ENCODE results near the gene DPP10.

Gene DPP10

DNA sequence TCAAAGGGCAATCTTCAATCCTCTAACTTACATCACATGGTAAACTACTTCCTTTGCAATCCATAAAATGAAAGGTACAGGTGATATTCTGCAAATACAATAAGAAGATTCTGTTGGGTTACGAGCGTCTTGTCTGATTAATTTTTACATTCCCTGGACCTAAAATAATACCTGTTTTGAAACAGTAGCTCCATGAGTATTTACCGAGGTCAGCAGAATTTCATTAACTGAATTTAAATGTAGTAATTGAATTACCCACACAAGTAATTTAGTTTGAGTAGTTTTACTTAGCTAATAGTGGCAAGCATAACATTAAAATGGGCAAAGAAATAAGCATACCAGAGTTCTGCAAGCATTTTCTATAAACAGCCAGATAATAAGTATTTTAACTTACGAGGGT lies 652.0 kb downstream of the DPP10 start:
- Histone ChIP-seq H3K4me3 (ENCODE audit: low read length) (no peak overlapping the region), H3K27ac (ENCODE audit: low read length) (no peak overlapping the region), H3K27me3 (ENCODE audit: control insufficient read depth, insufficient read depth, low read length) (no peaks in the 10 kb centered on the region), H3K4me1 (ENCODE audit: control insufficient read depth, insufficient read depth, low read length) (no peaks in the 10 kb centered on the region), H3K9me3 (ENCODE audit: control insufficient read depth, insufficient read depth, low read length) (no peaks in the 10 kb centered on the region; the same call in 1 of the 2 replicates), H3K36me3 (ENCODE audit: control insufficient read depth, insufficient read depth, low read length) (no peaks in the 10 kb centered on the region)
- no peak for DNase-seq (ENCODE audit: low read depth, low spot score)
- WGBS (ENCODE audit: insufficient coverage, insufficient read length), result no CpG with 5 or more reads among the region's 4 CpGs

DNA sequence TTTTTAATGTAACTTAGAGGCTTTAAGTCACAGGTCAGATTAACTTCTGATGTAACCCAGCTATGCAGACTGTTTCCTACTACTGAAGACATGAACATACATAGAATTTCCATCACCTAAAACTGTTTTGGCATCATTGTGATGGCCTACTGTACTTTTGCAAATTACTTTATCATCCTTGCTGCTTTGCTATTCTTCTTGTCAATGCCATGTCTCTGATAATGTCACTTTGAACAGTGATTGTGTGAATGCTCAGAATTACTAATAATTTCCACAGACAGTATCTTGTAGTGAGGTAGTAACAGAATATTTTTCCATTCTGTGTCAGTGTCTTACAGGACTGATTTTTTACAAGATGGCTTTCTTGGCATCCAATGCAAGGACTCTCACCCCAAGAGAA lies 663.5 kb downstream of the DPP10 start:
- no peak for DNase-seq (ENCODE audit: low read depth, low spot score)
- Histone ChIP-seq H3K36me3 (ENCODE audit: control insufficient read depth, insufficient read depth, low read length) (no peaks in the 10 kb centered on the region), H3K9me3 (ENCODE audit: control insufficient read depth, insufficient read depth, low read length) (no peaks in the 10 kb centered on the region), H3K27me3 (ENCODE audit: control insufficient read depth, insufficient read depth, low read length) (no peaks in the 10 kb centered on the region), H3K4me3 (ENCODE audit: low read length) (no peak overlapping the region), H3K4me1 (ENCODE audit: control insufficient read depth, insufficient read depth, low read length) (no peaks in the 10 kb centered on the region), H3K27ac (ENCODE audit: low read length) (no peak overlapping the region)

DNA sequence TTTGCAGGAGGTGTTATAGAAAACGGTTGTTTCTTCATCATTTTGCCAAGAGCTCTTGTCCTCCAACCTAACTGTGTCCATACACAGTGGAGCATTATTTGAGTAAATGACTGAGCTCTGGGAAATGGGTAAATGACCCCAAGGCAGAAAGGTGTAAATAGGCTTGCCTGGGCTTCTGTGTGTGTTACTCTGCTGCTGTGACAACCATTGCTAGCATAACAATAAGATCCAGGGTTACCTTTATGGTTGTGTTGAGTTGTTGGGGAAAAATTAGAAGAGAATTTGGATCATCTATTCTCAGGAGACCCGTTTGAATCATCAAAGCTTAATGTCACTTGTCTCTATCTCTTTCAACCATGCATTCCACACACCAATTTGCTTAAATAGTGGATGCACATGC lies 672.7 kb downstream of the DPP10 start:
- H3K27me3 ChIP-seq (ENCODE audit: control insufficient read depth, insufficient read depth, low read length), result no peaks in the 10 kb centered on the region
- DNase-seq (ENCODE audit: low read depth, low spot score), result no peak
- H3K36me3 ChIP-seq (ENCODE audit: control insufficient read depth, insufficient read depth, low read length), result no peaks in the 10 kb centered on the region
- WGBS (ENCODE audit: insufficient coverage, insufficient read length), result no CpG with 5 or more reads among the region's 2 CpGs
- no peaks in the 10 kb centered on the region for H3K9me3 ChIP-seq (ENCODE audit: control insufficient read depth, insufficient read depth, low read length)
- no peak overlapping the region for H3K4me3 ChIP-seq (ENCODE audit: low read length)
- no peaks in the 10 kb centered on the region for H3K4me1 ChIP-seq (ENCODE audit: control insufficient read depth, insufficient read depth, low read length)
- no peak overlapping the region for H3K27ac ChIP-seq (ENCODE audit: low read length)

DNA sequence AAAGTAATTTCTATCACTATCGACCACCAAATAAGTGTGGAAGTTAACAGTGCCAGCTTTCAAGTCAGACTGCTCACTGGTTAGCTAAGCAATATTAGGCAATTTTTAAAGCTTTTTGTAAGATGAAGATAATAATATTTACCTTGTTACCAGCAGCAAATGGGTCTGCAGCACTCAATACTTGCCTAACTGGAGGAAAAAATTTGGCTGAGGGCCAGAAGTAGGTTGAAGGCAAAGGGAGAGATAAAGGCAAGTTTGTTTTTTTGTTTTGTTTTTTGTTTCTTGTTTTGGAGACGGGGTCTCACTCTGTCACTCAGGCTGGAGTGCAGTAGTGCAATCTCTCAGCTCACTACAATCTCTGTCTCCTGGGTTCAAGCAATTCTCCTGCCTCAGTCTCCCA lies 675.9 kb downstream of the DPP10 start:
- peaks cover 1% of the 10 kb centered on the region; the same call in 1 of the 2 replicates for H3K9me3 ChIP-seq (ENCODE audit: control insufficient read depth, insufficient read depth, low read length)
- no peaks in the 10 kb centered on the region for H3K36me3 ChIP-seq (ENCODE audit: control insufficient read depth, insufficient read depth, low read length)
- H3K4me1 ChIP-seq (ENCODE audit: control insufficient read depth, insufficient read depth, low read length), result no peaks in the 10 kb centered on the region
- H3K4me3 ChIP-seq (ENCODE audit: low read length), result no peak overlapping the region
- DNase-seq (ENCODE audit: low read depth, low spot score), result no peak
- no peak overlapping the region for H3K27ac ChIP-seq (ENCODE audit: low read length)
- no peaks in the 10 kb centered on the region for H3K27me3 ChIP-seq (ENCODE audit: control insufficient read depth, insufficient read depth, low read length)
- WGBS (ENCODE audit: insufficient coverage, insufficient read length), result no CpG with 5 or more reads among the region's 2 CpGs

DNA sequence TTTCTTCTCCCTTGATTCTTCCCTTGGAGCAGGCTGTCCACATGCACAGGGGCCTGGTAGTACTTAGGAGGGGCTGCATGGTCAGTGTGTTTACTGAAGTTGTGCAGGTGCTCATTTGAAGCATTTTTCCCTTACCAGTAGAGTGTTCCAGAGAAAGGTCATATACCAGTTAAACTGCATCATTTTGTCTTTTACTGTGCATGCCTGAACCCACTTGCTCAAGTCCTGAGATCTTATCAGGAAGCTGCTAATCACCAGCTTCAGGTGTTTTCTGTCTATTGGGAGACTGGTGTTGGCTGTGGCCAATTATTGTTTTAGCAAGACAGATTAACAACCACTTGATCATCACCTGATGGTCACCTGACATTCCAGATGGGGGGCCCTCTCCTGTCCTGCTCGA lies 676.6 kb downstream of the DPP10 start:
- peaks cover 2% of the 10 kb centered on the region; the same call in 1 of the 2 replicates for H3K4me1 ChIP-seq (ENCODE audit: control insufficient read depth, insufficient read depth, low read length)
- H3K9me3 ChIP-seq (ENCODE audit: control insufficient read depth, insufficient read depth, low read length), result peaks cover 1% of the 10 kb centered on the region; the same call in 1 of the 2 replicates
- no peaks in the 10 kb centered on the region for H3K36me3 ChIP-seq (ENCODE audit: control insufficient read depth, insufficient read depth, low read length)
- no peaks in the 10 kb centered on the region for H3K27me3 ChIP-seq (ENCODE audit: control insufficient read depth, insufficient read depth, low read length)
- no CpG with 5 or more reads among the region's 1 CpG for WGBS (ENCODE audit: insufficient coverage, insufficient read length)
- DNase-seq (ENCODE audit: low read depth, low spot score), result no peak
- H3K27ac ChIP-seq (ENCODE audit: low read length), result no peak overlapping the region
- no peak overlapping the region for H3K4me3 ChIP-seq (ENCODE audit: low read length)

DNA sequence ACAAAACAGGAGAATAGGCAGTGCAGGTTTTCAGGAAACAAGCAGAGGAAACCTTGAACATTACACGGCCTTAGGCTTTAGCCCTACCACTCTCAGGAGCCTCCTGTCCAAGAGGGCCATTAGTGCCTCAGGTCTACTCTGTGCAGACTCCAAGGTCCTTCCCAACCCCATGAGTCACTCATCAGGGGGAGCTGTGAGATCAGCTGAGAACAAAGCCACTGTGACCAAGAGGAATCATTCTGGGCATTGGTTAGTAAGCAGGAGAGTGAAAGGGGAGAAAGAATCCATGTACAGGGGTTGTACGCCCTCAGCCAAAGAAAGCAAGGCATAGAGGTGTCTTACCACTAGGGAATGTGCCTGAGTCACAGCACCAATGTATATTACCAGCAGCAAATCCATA lies 680.3 kb downstream of the DPP10 start:
- H3K4me3 ChIP-seq (ENCODE audit: low read length), result no peak overlapping the region
- H3K9me3 ChIP-seq (ENCODE audit: control insufficient read depth, insufficient read depth, low read length), result peaks cover 1% of the 10 kb centered on the region; the same call in 1 of the 2 replicates
- no peak for DNase-seq (ENCODE audit: low read depth, low spot score)
- no peaks in the 10 kb centered on the region for H3K27me3 ChIP-seq (ENCODE audit: control insufficient read depth, insufficient read depth, low read length)
- H3K4me1 ChIP-seq (ENCODE audit: control insufficient read depth, insufficient read depth, low read length), result peaks cover 2% of the 10 kb centered on the region; the same call in 1 of the 2 replicates
- WGBS (ENCODE audit: insufficient coverage, insufficient read length), result no CpG with 5 or more reads among the region's 2 CpGs
- no peaks in the 10 kb centered on the region for H3K36me3 ChIP-seq (ENCODE audit: control insufficient read depth, insufficient read depth, low read length)
- no peak overlapping the region for H3K27ac ChIP-seq (ENCODE audit: low read length)

DNA sequence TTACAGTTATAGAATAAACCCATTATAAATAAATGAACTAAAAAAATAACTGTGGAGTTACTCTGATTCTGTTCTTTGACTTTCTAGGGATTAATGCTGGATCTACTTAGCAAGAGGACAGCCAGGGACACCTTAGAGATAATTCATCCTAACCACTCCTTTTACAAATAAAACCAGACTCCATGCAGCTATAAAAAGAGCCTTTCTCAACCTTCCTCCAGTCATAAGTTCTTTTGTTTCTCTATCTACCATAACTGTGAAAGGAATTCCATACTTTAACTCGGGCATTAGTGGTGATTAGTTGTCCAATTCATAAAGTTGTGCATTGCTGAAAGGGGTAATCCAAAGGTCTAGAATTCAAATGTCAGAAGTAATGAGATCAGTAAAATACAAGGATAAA lies 682.4 kb downstream of the DPP10 start:
- no CpG with 5 or more reads among the region's 1 CpG for WGBS (ENCODE audit: insufficient coverage, insufficient read length)

DNA sequence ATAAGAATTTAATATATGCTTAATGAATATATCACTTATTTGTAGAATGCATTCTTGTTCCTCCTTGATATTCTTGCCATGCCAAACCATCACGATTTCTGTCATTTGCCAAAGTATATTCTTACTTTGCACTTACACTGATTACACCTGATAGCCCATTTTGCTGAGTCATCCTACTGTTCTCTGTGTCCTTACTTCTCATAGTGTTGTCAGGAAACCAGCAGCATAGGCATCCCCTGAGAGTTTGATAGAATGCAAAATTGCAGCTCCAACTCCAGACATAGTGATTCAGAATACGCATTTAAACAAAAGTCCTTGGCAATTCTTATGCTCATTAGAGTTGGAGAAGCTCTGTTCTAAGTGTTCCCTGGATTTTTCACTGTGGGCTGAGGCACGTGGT lies 687.1 kb downstream of the DPP10 start:
- DNase-seq (ENCODE audit: low read depth, low spot score), result no peak
- no peak overlapping the region for H3K4me3 ChIP-seq (ENCODE audit: low read length)
- no peaks in the 10 kb centered on the region for H3K36me3 ChIP-seq (ENCODE audit: control insufficient read depth, insufficient read depth, low read length)
- H3K9me3 ChIP-seq (ENCODE audit: control insufficient read depth, insufficient read depth, low read length), result no peaks in the 10 kb centered on the region
- H3K27me3 ChIP-seq (ENCODE audit: control insufficient read depth, insufficient read depth, low read length), result no peaks in the 10 kb centered on the region
- H3K4me1 ChIP-seq (ENCODE audit: control insufficient read depth, insufficient read depth, low read length), result no peaks in the 10 kb centered on the region; the same call in 1 of the 2 replicates
- WGBS (ENCODE audit: insufficient coverage, insufficient read length), result no CpG with 5 or more reads among the region's 3 CpGs
- no peak overlapping the region for H3K27ac ChIP-seq (ENCODE audit: low read length)

More for the DNA sequence above, 682.4 kb downstream of the DPP10 start:
- no peak for DNase-seq (ENCODE audit: low read depth, low spot score)
- no peaks in the 10 kb centered on the region for H3K36me3 ChIP-seq (ENCODE audit: control insufficient read depth, insufficient read depth, low read length)
- peaks cover 2% of the 10 kb centered on the region; the same call in 1 of the 2 replicates for H3K4me1 ChIP-seq (ENCODE audit: control insufficient read depth, insufficient read depth, low read length)
- no peak overlapping the region for H3K4me3 ChIP-seq (ENCODE audit: low read length)
- no peaks in the 10 kb centered on the region for H3K27me3 ChIP-seq (ENCODE audit: control insufficient read depth, insufficient read depth, low read length)
- H3K27ac ChIP-seq (ENCODE audit: low read length), result no peak overlapping the region
- H3K9me3 ChIP-seq (ENCODE audit: control insufficient read depth, insufficient read depth, low read length), result peaks cover 1% of the 10 kb centered on the region; the same call in 1 of the 2 replicates

DNA sequence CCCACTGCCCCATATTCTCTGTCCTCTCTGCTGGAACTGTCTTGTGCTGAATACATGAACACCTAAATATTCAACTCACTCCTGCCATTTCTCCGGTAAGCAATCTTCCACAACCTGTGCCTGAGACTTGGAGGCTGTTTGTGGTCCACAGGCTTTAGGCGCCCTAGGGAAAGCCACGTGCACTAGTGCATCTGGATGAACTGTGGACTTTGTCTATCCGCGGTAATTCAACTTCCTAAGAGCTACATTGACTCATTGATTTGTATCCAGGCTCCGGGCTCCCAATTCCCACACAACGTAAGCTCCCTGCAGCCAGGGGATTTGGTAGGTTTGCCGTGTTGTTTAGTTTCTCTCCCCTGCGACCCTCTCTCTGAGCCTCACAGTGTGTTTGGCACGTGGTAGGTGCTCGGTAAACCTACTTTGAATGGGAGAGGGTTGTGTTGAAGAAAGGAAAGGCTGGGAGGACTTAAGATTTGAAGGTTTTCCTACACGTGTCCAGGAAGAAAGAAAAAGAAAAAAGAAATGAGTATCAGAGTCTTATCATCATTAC lies 718.2 kb downstream of the DPP10 start:
- WGBS (ENCODE audit: insufficient coverage, insufficient read length), result no CpG with 5 or more reads among the region's 12 CpGs
- peak overlapping the region; percentile 66; the same call in 1 of the 2 replicates for H3K4me3 ChIP-seq (ENCODE audit: low read length)
- H3K9me3 ChIP-seq (ENCODE audit: control insufficient read depth, insufficient read depth, low read length), result no peaks in the 10 kb centered on the region
- H3K36me3 ChIP-seq (ENCODE audit: control insufficient read depth, insufficient read depth, low read length), result no peaks in the 10 kb centered on the region
- peaks cover 2% of the 10 kb centered on the region; the same call in 1 of the 2 replicates for H3K4me1 ChIP-seq (ENCODE audit: control insufficient read depth, insufficient read depth, low read length)
- no peak for DNase-seq (ENCODE audit: low read depth, low spot score)
- H3K27me3 ChIP-seq (ENCODE audit: control insufficient read depth, insufficient read depth, low read length), result peaks cover 20% of the 10 kb centered on the region
- no peak overlapping the region for H3K27ac ChIP-seq (ENCODE audit: low read length)

DNA sequence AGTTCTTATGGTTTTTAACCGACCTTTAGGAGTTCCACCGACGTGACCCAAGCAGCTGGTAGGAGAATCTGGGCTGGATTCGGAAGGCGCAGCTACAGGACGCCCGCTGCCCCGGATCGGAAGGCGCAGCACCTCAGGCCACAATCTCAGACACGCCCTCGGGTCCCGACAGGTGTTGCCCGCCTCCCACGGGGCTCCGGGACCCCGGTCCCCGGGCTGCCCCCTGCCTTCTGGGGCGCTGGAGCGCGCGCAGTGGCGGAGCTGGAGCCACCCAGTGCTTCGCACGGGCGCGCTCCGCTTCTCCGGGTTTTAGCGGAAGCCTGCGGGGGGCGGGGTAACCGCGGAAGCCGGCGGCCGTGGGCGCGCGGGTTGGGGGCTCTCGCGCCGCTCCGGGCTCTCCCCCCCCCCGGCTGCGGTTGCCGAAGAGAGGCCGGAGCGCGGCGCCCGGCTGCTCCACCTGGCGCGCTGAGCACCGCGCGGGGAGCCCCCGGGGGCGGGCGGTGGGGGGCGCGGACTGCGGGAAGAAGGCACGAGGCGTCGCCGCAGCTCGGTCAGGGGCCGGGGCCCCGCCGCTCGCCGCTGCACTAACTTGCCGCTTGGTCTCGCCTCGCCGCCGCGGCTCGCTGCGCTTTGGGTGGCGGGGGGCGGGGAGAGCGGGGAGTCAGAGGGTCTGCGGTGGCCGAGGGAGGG lies 718.8 kb downstream of the DPP10 start:
- Histone ChIP-seq H3K4me3 (ENCODE audit: low read length) (peak overlapping the region; percentile 66; the same call in 1 of the 2 replicates), H3K9me3 (ENCODE audit: control insufficient read depth, insufficient read depth, low read length) (no peaks in the 10 kb centered on the region), H3K27me3 (ENCODE audit: control insufficient read depth, insufficient read depth, low read length) (peaks cover 20% of the 10 kb centered on the region), H3K4me1 (ENCODE audit: control insufficient read depth, insufficient read depth, low read length) (peaks cover 2% of the 10 kb centered on the region; the same call in 1 of the 2 replicates), H3K27ac (ENCODE audit: low read length) (no peak overlapping the region), H3K36me3 (ENCODE audit: control insufficient read depth, insufficient read depth, low read length) (no peaks in the 10 kb centered on the region)
- no CpG with 5 or more reads among the region's 86 CpGs for WGBS (ENCODE audit: insufficient coverage, insufficient read length)
- peak; percentile 29 for DNase-seq (ENCODE audit: low read depth, low spot score)

Measured in iPS DF 6.9 (cell line).